ENCODE measurements around the gene SCUBE1. TPM values are rescaled to one million over a fixed set of nuclear protein-coding genes. Genes with fewer than 3 reads are reported as not detected.

Gene SCUBE1
- total and polyA plus RNA-seq, 2 of the 8 experiments (the other 6 are each of a cell fraction or from before 2014, with no cell fraction given): 2.3 to 4.9 TPM

GRCh38 chr22:43238526-43239006 lies 104.6 kb downstream of the SCUBE1 start (continued):
- no peak for TF ChIP-seq CHD7 (IDR thresholded peaks at IDR 0.05; ENCODE audit: insufficient replicate concordance, low read length)
- TF ChIP-seq RBBP5 (IDR thresholded peaks at IDR 0.05; ENCODE audit: borderline replicate concordance, low read depth, low read length): no peak
- no peak for TF ChIP-seq RAD21 (IDR thresholded peaks at IDR 0.05 in 1 of 2, conservative IDR thresholded peaks at IDR 0.05 in 1 of 2; ENCODE audit: low read depth in 2 of 2, low read length in 2 of 2)
- no peak for TF ChIP-seq ZNF274 (IDR thresholded peaks at IDR 0.05; ENCODE audit: borderline replicate concordance, extremely low read depth, low read length)
- TF ChIP-seq NANOG (IDR thresholded peaks at IDR 0.05; ENCODE audit: insufficient read depth, low read depth, low read length, poor library complexity, severe bottlenecking): no peak
- no peak for TF ChIP-seq E2F6 (IDR thresholded peaks at IDR 0.05)
- no peak for TF ChIP-seq NRF1 (IDR thresholded peaks at IDR 0.05; ENCODE audit: low read depth, low read length)
